WTC11 (cell line): ENCODE data around the gene FRS2. TPM values are rescaled to one million over a fixed set of nuclear protein-coding genes. Genes with fewer than 3 reads are reported as not detected.

Experiments used
- ATAC-seq: fragments of 200-7000 bp; cut with Tn5 transposase; 2 replicates; pipeline ENCODE4 v1.10.0; 2021; ENCODE audit warnings: mild to moderate bottlenecking, moderate library complexity
- CTCF ChIA-PET: fragments of 300-600 bp; sonication (Branson Sonifier 250); formaldehyde crosslinking; loops from one replicate; lab custom pipeline; 2021; ENCODE audit warnings: antibody characterized with exemption; lab: Charles Lee
- POLR2A ChIA-PET: fragments of 350-600 bp; sonication (Branson Sonifier 250); formaldehyde crosslinking; loops from one replicate; lab custom pipeline; 2021; ENCODE audit warnings: antibody characterized with exemption; lab: Charles Lee
- DNase-seq: peaks from one replicate; pipeline ENCODE4 v3.0.0; 2021; ENCODE audit warnings: low spot score
- H3K27ac Mint-ChIP-seq: 2 replicates; pipeline ENCODE4 v1.8.0; 2021; ENCODE audit warnings: mixed read lengths
- H3K27me3 Mint-ChIP-seq: 2 replicates; pipeline ENCODE4 v1.8.0; 2021; ENCODE audit warnings: low read depth, mild to moderate bottlenecking, moderate library complexity, mixed read lengths
- H3K36me3 Mint-ChIP-seq: 2 replicates; pipeline ENCODE4 v1.8.0; 2021; ENCODE audit warnings: mixed read lengths
- H3K4me1 Mint-ChIP-seq: 2 replicates; pipeline ENCODE4 v1.8.0; 2022; ENCODE audit warnings: mixed read lengths
- H3K4me3 Mint-ChIP-seq: 2 replicates; pipeline ENCODE4 v1.8.0; 2021; ENCODE audit warnings: mild to moderate bottlenecking, moderate library complexity, mixed read lengths
- H3K9me3 Mint-ChIP-seq: 2 replicates; pipeline ENCODE4 v1.8.0; 2021; ENCODE audit warnings: mixed read lengths
- CBFB ChIP-seq: sonication (generic); formaldehyde crosslinking; IDR thresholded peaks from 2 replicates; pipeline ENCODE4 v1.8.1; 2022; ENCODE audit warnings: mild to moderate bottlenecking, low read depth, missing genetic modification reagents
- GABPB1 ChIP-seq: sonication (generic); formaldehyde crosslinking; IDR thresholded peaks from 2 replicates; pipeline ENCODE4 v1.8.1; 2023; ENCODE audit warnings: mild to moderate bottlenecking, missing genetic modification reagents
- MXD4 ChIP-seq: fragments of 250-450 bp; sonication (Bioruptor Pico); IDR thresholded peaks from 2 replicates; pipeline ENCODE4 v1.8.0; 2021; ENCODE audit warnings: mild to moderate bottlenecking, moderate library complexity, borderline replicate concordance
- NFE2L1 ChIP-seq: sonication (generic); formaldehyde crosslinking; IDR thresholded peaks from 2 replicates; pipeline ENCODE4 v1.8.1; 2023; ENCODE audit warnings: missing genetic modification reagents
- RORB ChIP-seq: fragments of 250-450 bp; sonication (Bioruptor Pico); IDR thresholded peaks from 2 replicates; pipeline ENCODE4 v1.9.0; 2021; ENCODE audit warnings: mild to moderate bottlenecking
- SMAD3 ChIP-seq: sonication (generic); formaldehyde crosslinking; IDR thresholded peaks from 2 replicates; pipeline ENCODE4 v1.8.0; 2022; ENCODE audit warnings: missing genetic modification reagents, mild to moderate bottlenecking, borderline replicate concordance
- SMAD4 ChIP-seq: sonication (generic); formaldehyde crosslinking; IDR thresholded peaks from 2 replicates; pipeline ENCODE4 v1.8.0; 2022; ENCODE audit warnings: mild to moderate bottlenecking, missing genetic modification reagents
- SP1 ChIP-seq: sonication (generic); formaldehyde crosslinking; conservative IDR thresholded peaks from 2 replicates; pipeline ENCODE4 v1.8.1; 2022; ENCODE audit warnings: missing genetic modification reagents
- STAT6 ChIP-seq: sonication (generic); formaldehyde crosslinking; conservative IDR thresholded peaks from 2 replicates; pipeline ENCODE4 v1.8.1; 2023; ENCODE audit warnings: mild to moderate bottlenecking, low read depth, missing genetic modification reagents, moderate library complexity
- TCF7 ChIP-seq: sonication (generic); formaldehyde crosslinking; IDR thresholded peaks from 2 replicates; pipeline ENCODE4 v1.8.0; 2022; ENCODE audit warnings: mild to moderate bottlenecking, low read depth, missing genetic modification reagents, moderate library complexity
- ZBTB21 ChIP-seq: sonication (generic); formaldehyde crosslinking; IDR thresholded peaks from 2 replicates; pipeline ENCODE4 v1.8.1; 2023; ENCODE audit warnings: mild to moderate bottlenecking, missing genetic modification reagents, borderline replicate concordance
- ZNF138 ChIP-seq: sonication (generic); formaldehyde crosslinking; conservative IDR thresholded peaks from 2 replicates; pipeline ENCODE4 v1.8.1; 2022; ENCODE audit warnings: mild to moderate bottlenecking, moderate library complexity, missing genetic modification reagents
- ZNF671 ChIP-seq: fragments of 250-450 bp; sonication (Bioruptor Pico); IDR thresholded peaks from 2 replicates; pipeline ENCODE4 v1.8.0; 2021; ENCODE audit warnings: mild to moderate bottlenecking
- total RNA-seq: library from RNA; stranded (reverse); gene quantifications from 3 replicates; pipeline ENCODE4 v1.2.3, GENCODE V29; 2021
- TF ChIP-seq, protein P1 (sequence below): sonication (generic); formaldehyde crosslinking; IDR thresholded peaks from 2 replicates; pipeline ENCODE4 v1.8.0; 2022; ENCODE audit warnings: missing genetic modification reagents
- TF ChIP-seq, protein P2 (sequence below): sonication (generic); formaldehyde crosslinking; IDR thresholded peaks from 2 replicates; pipeline ENCODE4 v1.8.1; 2023; ENCODE audit warnings: mild to moderate bottlenecking, missing genetic modification reagents

The FRS2 gene
- total RNA-seq, 1 experiment from 2014 or later = 26.1 TPM

DNA sequence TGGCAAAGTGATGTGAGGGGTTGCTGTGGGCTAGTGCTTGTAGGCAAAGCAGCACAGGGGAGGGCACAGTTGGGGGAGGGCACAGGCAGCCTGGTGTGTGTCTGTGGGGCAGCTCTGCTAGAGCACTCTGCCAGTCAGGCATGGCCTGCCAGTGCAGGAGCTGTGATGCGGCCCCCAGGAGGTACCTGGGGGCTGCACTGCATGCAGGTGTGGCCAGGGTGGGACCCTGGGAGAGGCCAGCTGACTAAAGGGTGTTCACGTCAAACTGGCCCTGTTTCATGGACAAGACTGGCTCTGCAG lies 54.1 kb downstream of the FRS2 start:
- Mint-ChIP-seq H3K4me1 (no peaks in the 10 kb centered on the region), H3K36me3 (peaks cover 17% of the 10 kb centered on the region; the same call in 1 of the 2 replicates), H3K9me3 (peaks cover 31% of the 10 kb centered on the region), H3K4me3 (no peak overlapping the region), H3K27ac (no peak overlapping the region), H3K27me3 (no peaks in the 10 kb centered on the region)
- ChIA-PET POLR2A (interaction anchor here (0.7 kb wide), 1 partner anchor 293 kb away, joined by 3 read pairs; no protein-coding TSS in a partner anchor), CTCF (interaction anchor here (1.2 kb wide), 1 partner anchor 46 kb away, joined by 3 read pairs; no protein-coding TSS in a partner anchor)
- TF ChIP-seq MXD4 (CRISPR knock-in tag) (no peak), GABPB1 (no peak), SMAD4 (CRISPR knock-in tag) (no peak)
- no peak for ATAC-seq
- no peak for DNase-seq

- CTCF ChIA-PET = interaction anchor here (1.2 kb wide), 1 partner anchor 46 kb away, joined by 3 read pairs; no protein-coding TSS in a partner anchor
- H3K4me3 Mint-ChIP-seq = no peak overlapping the region
- no peak for DNase-seq
- H3K4me1 Mint-ChIP-seq = no peaks in the 10 kb centered on the region
- H3K36me3 Mint-ChIP-seq = peaks cover 15% of the 10 kb centered on the region; the same call in 1 of the 2 replicates
- no peak overlapping the region for H3K27ac Mint-ChIP-seq
- TF ChIP-seq SP1 (no peak), RORB (CRISPR knock-in tag) (no peak), NFE2L1 (CRISPR knock-in tag) (no peak), ZBTB21 (CRISPR knock-in tag) (no peak), ZNF138 (CRISPR knock-in tag) (no peak), CBFB (CRISPR knock-in tag) (no peak), TCF7 (CRISPR knock-in tag) (no peak), STAT6 (CRISPR knock-in tag) (no peak), SMAD3 (CRISPR knock-in tag) (no peak), ZNF671 (no peak)
- TF ChIP-seq, protein P1, sequence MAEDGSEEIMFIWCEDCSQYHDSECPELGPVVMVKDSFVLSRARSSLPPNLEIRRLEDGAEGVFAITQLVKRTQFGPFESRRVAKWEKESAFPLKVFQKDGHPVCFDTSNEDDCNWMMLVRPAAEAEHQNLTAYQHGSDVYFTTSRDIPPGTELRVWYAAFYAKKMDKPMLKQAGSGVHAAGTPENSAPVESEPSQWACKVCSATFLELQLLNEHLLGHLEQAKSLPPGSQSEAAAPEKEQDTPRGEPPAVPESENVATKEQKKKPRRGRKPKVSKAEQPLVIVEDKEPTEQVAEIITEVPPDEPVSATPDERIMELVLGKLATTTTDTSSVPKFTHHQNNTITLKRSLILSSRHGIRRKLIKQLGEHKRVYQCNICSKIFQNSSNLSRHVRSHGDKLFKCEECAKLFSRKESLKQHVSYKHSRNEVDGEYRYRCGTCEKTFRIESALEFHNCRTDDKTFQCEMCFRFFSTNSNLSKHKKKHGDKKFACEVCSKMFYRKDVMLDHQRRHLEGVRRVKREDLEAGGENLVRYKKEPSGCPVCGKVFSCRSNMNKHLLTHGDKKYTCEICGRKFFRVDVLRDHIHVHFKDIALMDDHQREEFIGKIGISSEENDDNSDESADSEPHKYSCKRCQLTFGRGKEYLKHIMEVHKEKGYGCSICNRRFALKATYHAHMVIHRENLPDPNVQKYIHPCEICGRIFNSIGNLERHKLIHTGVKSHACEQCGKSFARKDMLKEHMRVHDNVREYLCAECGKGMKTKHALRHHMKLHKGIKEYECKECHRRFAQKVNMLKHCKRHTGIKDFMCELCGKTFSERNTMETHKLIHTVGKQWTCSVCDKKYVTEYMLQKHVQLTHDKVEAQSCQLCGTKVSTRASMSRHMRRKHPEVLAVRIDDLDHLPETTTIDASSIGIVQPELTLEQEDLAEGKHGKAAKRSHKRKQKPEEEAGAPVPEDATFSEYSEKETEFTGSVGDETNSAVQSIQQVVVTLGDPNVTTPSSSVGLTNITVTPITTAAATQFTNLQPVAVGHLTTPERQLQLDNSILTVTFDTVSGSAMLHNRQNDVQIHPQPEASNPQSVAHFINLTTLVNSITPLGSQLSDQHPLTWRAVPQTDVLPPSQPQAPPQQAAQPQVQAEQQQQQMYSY (CRISPR knock-in tag) = no peak
- TF ChIP-seq, protein P2, sequence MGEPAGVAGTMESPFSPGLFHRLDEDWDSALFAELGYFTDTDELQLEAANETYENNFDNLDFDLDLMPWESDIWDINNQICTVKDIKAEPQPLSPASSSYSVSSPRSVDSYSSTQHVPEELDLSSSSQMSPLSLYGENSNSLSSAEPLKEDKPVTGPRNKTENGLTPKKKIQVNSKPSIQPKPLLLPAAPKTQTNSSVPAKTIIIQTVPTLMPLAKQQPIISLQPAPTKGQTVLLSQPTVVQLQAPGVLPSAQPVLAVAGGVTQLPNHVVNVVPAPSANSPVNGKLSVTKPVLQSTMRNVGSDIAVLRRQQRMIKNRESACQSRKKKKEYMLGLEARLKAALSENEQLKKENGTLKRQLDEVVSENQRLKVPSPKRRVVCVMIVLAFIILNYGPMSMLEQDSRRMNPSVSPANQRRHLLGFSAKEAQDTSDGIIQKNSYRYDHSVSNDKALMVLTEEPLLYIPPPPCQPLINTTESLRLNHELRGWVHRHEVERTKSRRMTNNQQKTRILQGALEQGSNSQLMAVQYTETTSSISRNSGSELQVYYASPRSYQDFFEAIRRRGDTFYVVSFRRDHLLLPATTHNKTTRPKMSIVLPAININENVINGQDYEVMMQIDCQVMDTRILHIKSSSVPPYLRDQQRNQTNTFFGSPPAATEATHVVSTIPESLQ (CRISPR knock-in tag) = no peak
- H3K27me3 Mint-ChIP-seq = no peaks in the 10 kb centered on the region
- peaks cover 26% of the 10 kb centered on the region for H3K9me3 Mint-ChIP-seq
- no peak for ATAC-seq
- POLR2A ChIA-PET = interaction anchor here (0.7 kb wide), 1 partner anchor 293 kb away, joined by 3 read pairs; no protein-coding TSS in a partner anchor
These were observed 54.7 kb downstream of the FRS2 start for GRCh38 chr12:69524755-69525469.
